ENCODE measurements around the gene DAPK1.

DAPK1 gene

DNA sequence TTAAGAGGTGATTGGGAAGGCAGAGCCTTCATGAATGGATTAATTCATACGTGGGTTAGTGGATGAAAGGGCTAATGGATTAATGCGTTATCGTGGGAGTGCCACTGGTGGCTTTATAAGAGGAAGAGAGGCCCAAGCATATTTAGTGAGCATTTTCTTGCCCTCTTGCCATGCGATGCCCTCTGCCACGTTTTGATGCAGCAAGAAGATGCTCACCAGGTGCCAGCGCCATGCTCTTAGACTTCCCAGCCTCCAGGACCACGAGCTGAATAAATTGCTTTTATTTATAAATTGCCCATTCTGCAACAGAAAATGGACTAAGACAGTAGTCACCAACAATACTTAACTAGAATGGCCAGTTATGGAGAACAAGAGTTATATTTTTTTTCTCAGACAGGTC is 24.2 kb downstream of the DAPK1 start:
- Histone ChIP-seq H3K23ac (ENCODE audit: low read length) (no peak overlapping the region), H2AFZ (ENCODE audit: insufficient read depth, low read length, poor library complexity) (no peak overlapping the region), H3K9ac (ENCODE audit: low read length) (no peak overlapping the region), H2BK12ac (ENCODE audit: low read length) (no peak overlapping the region), H3K79me2 (ENCODE audit: control insufficient read depth, insufficient read depth, low read length, poor library complexity) (peaks cover 1% of the 10 kb centered on the region), H3K27me3 (ENCODE audit: insufficient read depth, low read length) (no peaks in the 10 kb centered on the region), H3K9me3 (ENCODE audit: insufficient read depth, low read depth, low read length) (no peaks in the 10 kb centered on the region), H3K79me1 (ENCODE audit: low read length) (no peaks in the 10 kb centered on the region), H2BK120ac (ENCODE audit: insufficient read depth, low read length, poor library complexity) (no peak overlapping the region), H3K4me2 (ENCODE audit: low read length) (no peak overlapping the region), H3K4ac (ENCODE audit: low read depth, low read length) (no peak overlapping the region), H2AK5ac (ENCODE audit: low read length) (no peak overlapping the region), H4K12ac (ENCODE audit: low read depth, low read length) (no peak overlapping the region), H3K36me3 (ENCODE audit: control insufficient read depth in 1 of 2, insufficient read depth in 2 of 2, low read length in 2 of 2) (peaks cover 0 to 5% of the 10 kb centered on the region in 2 experiments), H3K4me3 (ENCODE audit: low read depth, low read length) (no peak overlapping the region), H3K4me1 (ENCODE audit: control insufficient read depth in 1 of 2, insufficient read depth in 2 of 2, low read length in 2 of 2) (peaks cover 3 to 4% of the 10 kb centered on the region in 2 experiments), H3K18ac (ENCODE audit: low read length) (no peak overlapping the region), H2BK5ac (ENCODE audit: low read depth, low read length, poor library complexity) (no peak overlapping the region), H3K14ac (ENCODE audit: low read length) (no peak overlapping the region), H4K8ac (ENCODE audit: low read depth, low read length) (no peak overlapping the region), H4K91ac (ENCODE audit: low read depth, low read length) (no peak overlapping the region), H3K27ac (ENCODE audit: low read depth, low read length) (no peak overlapping the region)
- no peak for DNase-seq
- WGBS (ENCODE audit: extremely low coverage, insufficient coverage, insufficient read length), result no CpG with 5 or more reads among the region's 7 CpGs

- H3K36me3 ChIP-seq (ENCODE audit: control insufficient read depth in 1 of 2, insufficient read depth in 2 of 2, low read length in 2 of 2), result peaks cover 0 to 9% of the 10 kb centered on the region in 2 experiments
These were observed 26.4 kb downstream of the DAPK1 start for GRCh38 chr9:87524061-87524460.

DNA sequence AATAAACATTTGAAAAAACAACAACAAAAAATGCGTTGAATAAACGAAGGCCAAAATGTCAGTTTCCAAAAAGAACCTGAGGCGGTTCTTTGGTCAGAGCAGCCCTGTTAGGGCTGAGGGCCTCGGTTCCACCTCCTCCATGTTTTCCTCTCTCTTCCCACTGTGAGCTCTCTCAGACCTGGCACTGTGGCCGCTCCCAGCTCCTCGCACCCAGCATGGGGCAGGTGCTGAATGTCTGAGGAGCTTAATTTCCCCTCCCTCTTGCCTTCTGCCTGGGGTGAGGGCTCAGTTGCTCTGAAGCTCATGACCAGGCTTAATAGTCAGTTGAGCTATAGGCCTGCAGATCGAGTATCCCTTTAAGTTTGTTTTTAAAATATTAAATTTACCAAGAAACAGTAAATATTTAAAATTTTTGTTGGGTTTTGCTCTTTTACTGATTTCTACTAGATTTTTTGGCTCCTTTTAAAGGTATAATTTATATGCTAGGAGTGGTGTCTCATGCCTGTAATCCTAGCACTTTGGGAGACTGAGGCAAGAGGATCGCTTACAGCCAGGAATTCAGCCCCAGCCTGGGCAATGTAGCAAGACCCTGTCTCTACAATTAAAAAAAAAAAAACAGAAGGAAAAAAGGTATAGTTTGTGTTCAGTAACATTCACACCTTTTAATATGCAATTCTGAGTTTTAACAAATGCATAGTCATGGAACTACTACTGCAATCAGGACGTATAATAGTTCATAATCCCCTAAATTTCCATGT is 28.1 kb downstream of the DAPK1 start:
- Histone ChIP-seq H2AFZ (ENCODE audit: insufficient read depth, low read length, poor library complexity) (no peak overlapping the region), H3K9me3 (ENCODE audit: insufficient read depth, low read depth, low read length) (no peaks in the 10 kb centered on the region), H2BK120ac (ENCODE audit: insufficient read depth, low read length, poor library complexity) (no peak overlapping the region), H3K4me3 (ENCODE audit: low read depth, low read length) (no peak overlapping the region), H3K23ac (ENCODE audit: low read length) (no peak overlapping the region), H3K18ac (ENCODE audit: low read length) (no peak overlapping the region), H3K4me2 (ENCODE audit: low read length) (no peak overlapping the region), H4K8ac (ENCODE audit: low read depth, low read length) (no peak overlapping the region), H3K36me3 (ENCODE audit: control insufficient read depth in 1 of 2, insufficient read depth in 2 of 2, low read length in 2 of 2) (peaks cover 0 to 4% of the 10 kb centered on the region in 2 experiments), H2AK5ac (ENCODE audit: low read length) (no peak overlapping the region), H3K79me2 (ENCODE audit: control insufficient read depth, insufficient read depth, low read length, poor library complexity) (peaks cover 3% of the 10 kb centered on the region), H3K4ac (ENCODE audit: low read depth, low read length) (peak overlapping the region; percentile 26), H3K27ac (ENCODE audit: low read depth, low read length) (no peak overlapping the region), H3K79me1 (ENCODE audit: low read length) (no peaks in the 10 kb centered on the region), H3K14ac (ENCODE audit: low read length) (no peak overlapping the region), H3K9ac (ENCODE audit: low read length) (no peak overlapping the region), H3K4me1 (ENCODE audit: control insufficient read depth in 1 of 2, insufficient read depth in 2 of 2, low read length in 2 of 2) (peaks cover 7 to 11% of the 10 kb centered on the region in 2 experiments), H4K12ac (ENCODE audit: low read depth, low read length) (no peak overlapping the region), H2BK12ac (ENCODE audit: low read length) (no peak overlapping the region), H3K27me3 (ENCODE audit: insufficient read depth, low read length) (no peaks in the 10 kb centered on the region), H2BK5ac (ENCODE audit: low read depth, low read length, poor library complexity) (no peak overlapping the region), H4K91ac (ENCODE audit: low read depth, low read length) (no peak overlapping the region)
- no CpG with 5 or more reads among the region's 9 CpGs for WGBS (ENCODE audit: extremely low coverage, insufficient coverage, insufficient read length)
- no peak for DNase-seq

More at GRCh38 chr9:87524061-87524460, 26.4 kb downstream of the DAPK1 start:
- Histone ChIP-seq H2AFZ (ENCODE audit: insufficient read depth, low read length, poor library complexity) (no peak overlapping the region), H4K91ac (ENCODE audit: low read depth, low read length) (no peak overlapping the region), H3K27me3 (ENCODE audit: insufficient read depth, low read length) (no peaks in the 10 kb centered on the region), H3K4me2 (ENCODE audit: low read length) (no peak overlapping the region), H3K23ac (ENCODE audit: low read length) (no peak overlapping the region), H2BK120ac (ENCODE audit: insufficient read depth, low read length, poor library complexity) (no peak overlapping the region), H3K4me3 (ENCODE audit: low read depth, low read length) (no peak overlapping the region), H2AK5ac (ENCODE audit: low read length) (no peak overlapping the region), H4K8ac (ENCODE audit: low read depth, low read length) (no peak overlapping the region), H3K9me3 (ENCODE audit: insufficient read depth, low read depth, low read length) (no peaks in the 10 kb centered on the region), H2BK5ac (ENCODE audit: low read depth, low read length, poor library complexity) (no peak overlapping the region), H3K9ac (ENCODE audit: low read length) (no peak overlapping the region), H3K27ac (ENCODE audit: low read depth, low read length) (no peak overlapping the region), H3K79me1 (ENCODE audit: low read length) (no peaks in the 10 kb centered on the region), H3K14ac (ENCODE audit: low read length) (no peak overlapping the region), H3K79me2 (ENCODE audit: control insufficient read depth, insufficient read depth, low read length, poor library complexity) (peaks cover 4% of the 10 kb centered on the region), H3K18ac (ENCODE audit: low read length) (peak overlapping the region; percentile 63), H2BK12ac (ENCODE audit: low read length) (no peak overlapping the region), H3K4ac (ENCODE audit: low read depth, low read length) (peak overlapping the region; percentile 56), H3K4me1 (ENCODE audit: control insufficient read depth in 1 of 2, insufficient read depth in 2 of 2, low read length in 2 of 2) (peaks cover 2 to 3% of the 10 kb centered on the region in 2 experiments), H4K12ac (ENCODE audit: low read depth, low read length) (no peak overlapping the region)
- DNase-seq, result no peak
- WGBS (ENCODE audit: extremely low coverage, insufficient coverage, insufficient read length), result no CpG with 5 or more reads among the region's 5 CpGs

GRCh38 chr9:87527211-87527916 is 29.7 kb downstream of the DAPK1 start:
- no peak overlapping the region for H3K18ac ChIP-seq (ENCODE audit: low read length)
- H3K14ac ChIP-seq (ENCODE audit: low read length), result no peak overlapping the region
- no peak overlapping the region for H2BK120ac ChIP-seq (ENCODE audit: insufficient read depth, low read length, poor library complexity)
- peaks cover 2% of the 10 kb centered on the region for H3K79me1 ChIP-seq (ENCODE audit: low read length)
- peaks cover 3% of the 10 kb centered on the region for H3K79me2 ChIP-seq (ENCODE audit: control insufficient read depth, insufficient read depth, low read length, poor library complexity)
- DNase-seq, result no peak
- no peak overlapping the region for H4K12ac ChIP-seq (ENCODE audit: low read depth, low read length)
- peaks cover 14 to 21% of the 10 kb centered on the region in 2 experiments for H3K4me1 ChIP-seq (ENCODE audit: control insufficient read depth in 1 of 2, insufficient read depth in 2 of 2, low read length in 2 of 2)
- H3K9ac ChIP-seq (ENCODE audit: low read length), result no peak overlapping the region
- H3K4ac ChIP-seq (ENCODE audit: low read depth, low read length), result no peak overlapping the region
- H3K23ac ChIP-seq (ENCODE audit: low read length), result no peak overlapping the region
- no peak overlapping the region for H4K8ac ChIP-seq (ENCODE audit: low read depth, low read length)
- H2AK5ac ChIP-seq (ENCODE audit: low read length), result no peak overlapping the region
- H4K91ac ChIP-seq (ENCODE audit: low read depth, low read length), result no peak overlapping the region
- peaks cover 0 to 4% of the 10 kb centered on the region in 2 experiments for H3K36me3 ChIP-seq (ENCODE audit: control insufficient read depth in 1 of 2, insufficient read depth in 2 of 2, low read length in 2 of 2)
- no peak overlapping the region for H3K4me3 ChIP-seq (ENCODE audit: low read depth, low read length)
- no peak overlapping the region for H2BK12ac ChIP-seq (ENCODE audit: low read length)
- no peak overlapping the region for H3K4me2 ChIP-seq (ENCODE audit: low read length)
- no peak overlapping the region for H3K27ac ChIP-seq (ENCODE audit: low read depth, low read length)
- H2BK5ac ChIP-seq (ENCODE audit: low read depth, low read length, poor library complexity), result no peak overlapping the region
- no CpG with 5 or more reads among the region's 13 CpGs for WGBS (ENCODE audit: extremely low coverage, insufficient coverage, insufficient read length)
- H3K9me3 ChIP-seq (ENCODE audit: insufficient read depth, low read depth, low read length), result no peaks in the 10 kb centered on the region
- H2AFZ ChIP-seq (ENCODE audit: insufficient read depth, low read length, poor library complexity), result no peak overlapping the region
- no peaks in the 10 kb centered on the region for H3K27me3 ChIP-seq (ENCODE audit: insufficient read depth, low read length)

Data from trophoblast cell (in vitro differentiated cells and primary cell).